PC-9 (cell line): Measurements from ENCODE around the gene UTF1. TPM values are rescaled to one million over a fixed set of nuclear protein-coding genes. Genes with fewer than 3 reads are reported as not detected.

Experiments used
- Bru-seq: library from RNA; stranded (reverse); fragments of 400-500 nt; gene quantifications from one replicate; lab custom pipeline; 2021; lab: Mats Ljungman, UMichigan
- BruChase-seq, 2 experiments: library from RNA; stranded (reverse); fragments of 400-500 nt; gene quantifications; one replicate each; lab custom pipeline; 2021; lab: Mats Ljungman, UMichigan
- BruUV-seq: library from RNA; stranded (reverse); fragments of 400-500 nt; replicated peaks from 2 replicates; lab custom pipeline; 2021; lab: Mats Ljungman, UMichigan
- CTCF ChIA-PET: fragments of 300-600 bp; sonication (Branson Sonifier 250); formaldehyde crosslinking; loops from one replicate; lab custom pipeline; 2022; ENCODE audit warnings: antibody characterized with exemption; lab: Charles Lee
- POLR2A ChIA-PET: fragments of 300-600 bp; sonication (Branson Sonifier 250); formaldehyde crosslinking; loops from one replicate; lab custom pipeline; 2022; ENCODE audit warnings: antibody characterized with exemption; ENCODE audit not compliant: unreplicated experiment; lab: Charles Lee
- DNase-seq, 2 experiments: peaks; one replicate each; pipeline versions ENCODE4 v3.0.0 to v3.0.0-alpha.2; 2015 to 2022; ENCODE audit warnings: mixed read lengths in 1 of 2
- H2AFZ ChIP-seq: fragments of 200-600 bp; sonication (generic); 2 replicates; pipeline ENCODE4 v1.8.1; 2017; ENCODE audit warnings: antibody characterized with exemption
- H3F3A ChIP-seq: fragments of 200-600 bp; sonication (generic); 2 replicates; pipeline ENCODE4 v1.8.1; 2017; ENCODE audit warnings: antibody characterized with exemption, mild to moderate bottlenecking, low read depth; ENCODE audit not compliant: insufficient read depth
- H3K27ac ChIP-seq: fragments of 200-600 bp; sonication (generic); 2 replicates; pipeline ENCODE4 v1.6.1; 2016; ENCODE audit warnings: mixed run types
- H3K27me3 ChIP-seq: fragments of 200-600 bp; sonication (generic); 2 replicates; pipeline ENCODE4 v1.6.1; 2016; ENCODE audit warnings: low read depth, mixed run types; ENCODE audit not compliant: insufficient read depth
- H3K36me3 ChIP-seq: fragments of 200-600 bp; sonication (generic); 2 replicates; pipeline ENCODE4 v1.6.1; 2016; ENCODE audit warnings: low read depth, mixed run types
- H3K4me1 ChIP-seq: fragments of 200-600 bp; sonication (generic); replicated peaks from 2 replicates; pipeline ENCODE4 v1.6.1; 2016; ENCODE audit warnings: mixed run types; ENCODE audit not compliant: insufficient read depth
- H3K4me2 ChIP-seq: fragments of 200-600 bp; sonication (generic); 2 replicates; pipeline ENCODE4 v1.6.1; 2017; ENCODE audit warnings: mixed run types
- H3K4me3 ChIP-seq: fragments of 200-600 bp; sonication (generic); 2 replicates; pipeline ENCODE4 v1.6.1; 2016; ENCODE audit warnings: mixed run types
- H3K79me2 ChIP-seq: fragments of 200-600 bp; sonication (generic); 2 replicates; pipeline ENCODE4 v1.6.1; 2017; ENCODE audit warnings: low read depth, mixed run types
- H3K9me2 ChIP-seq: fragments of 200-600 bp; sonication (generic); 2 replicates; pipeline ENCODE4 v1.8.1; 2017; ENCODE audit warnings: mild to moderate bottlenecking; ENCODE audit not compliant: insufficient read depth
- H3K9me3 ChIP-seq: fragments of 200-600 bp; sonication (generic); 2 replicates; pipeline ENCODE4 v1.8.1; 2016; ENCODE audit warnings: low read depth; ENCODE audit not compliant: insufficient read depth
- H4K20me1 ChIP-seq: fragments of 200-600 bp; sonication (generic); 2 replicates; pipeline ENCODE4 v1.8.1; 2017; ENCODE audit not compliant: insufficient read depth
- CTCF ChIP-seq: fragments of 200-600 bp; sonication (generic); conservative IDR thresholded peaks from 2 replicates; pipeline ENCODE4 v1.6.1; 2017; ENCODE audit warnings: mixed run types, antibody characterized with exemption, mild to moderate bottlenecking, moderate library complexity
- EZH2 ChIP-seq: fragments of 200-600 bp; sonication (generic); IDR thresholded peaks from 2 replicates; pipeline ENCODE4 v1.8.0; 2017; ENCODE audit warnings: antibody characterized with exemption, low read depth
- intact Hi-C: fragments of 100-400 bp; cut with micrococcal nuclease; formaldehyde crosslinking; loops from one replicate; pipeline ENCODE4 v1.10.0; 2022; ENCODE audit not compliant: unreplicated experiment
- long read RNA-seq: library from polyadenylated mRNA; stranded (forward); transcript quantifications from one replicate; pipeline ENCODE4 v2.0.0, GENCODE V29; 2022
- total RNA-seq: library from RNA; stranded (reverse); gene quantifications from 2 replicates; pipeline ENCODE4 v1.2.3, GENCODE V29; 2021

The UTF1 gene
- total RNA-seq (not detected in 2 replicates), Bru-seq, nascent RNA (not detected), BruChase-seq, experiment 1, labeled RNA remaining after a 2-hour chase (not detected), BruChase-seq, experiment 2, labeled RNA remaining after a 6-hour chase (not detected)
- long read RNA-seq = 0 reads

GRCh38 chr10:133230044-133230361 is at the start of gene UTF1:
Gene UTF1 (plus strand): TSS chr10:133230217. CDS start chr10:133230289, 72 bp downstream.
- Histone ChIP-seq H3K4me2 (no peak within 1 kb of the TSS), H3K9me2 (no peaks in the 10 kb centered on the region), H2AFZ (no peak within 1 kb of the TSS), H3K36me3 (no peaks in the 10 kb centered on the region), H3K27ac (no peak within 1 kb of the TSS), H4K20me1 (no peaks in the 10 kb centered on the region), H3K79me2 (no peaks in the 10 kb centered on the region), H3K4me3 (no peak within 1 kb of the TSS), H3K27me3 (peaks cover 30% of the 10 kb centered on the region; the same call in 1 of the 2 replicates), H3K9me3 (no peaks in the 10 kb centered on the region), H3K4me1 (no peaks in the 10 kb centered on the region), H3F3A (no peaks in the 10 kb centered on the region)
- intact Hi-C loops = no loop called here
- TF ChIP-seq EZH2 (no peak), CTCF (no peak)
- no TSS peak for BruUV-seq
- CTCF ChIA-PET = no interaction called here
- POLR2A ChIA-PET = no interaction called here
- no peak for DNase-seq

- no peak for TF ChIP-seq CTCF
- TF ChIP-seq EZH2 = no peak
- Histone ChIP-seq H3K27ac (no peak overlapping the region), H3K27me3 (peaks cover 39% of the 10 kb centered on the region)
Measured at GRCh38 chr10:133180965-133181639, 48.9 kb upstream of the UTF1 start.

GRCh38 chr10:133182190-133182589 is 47.8 kb upstream of the UTF1 start:
- CTCF ChIA-PET = no interaction called here
- intact Hi-C loops = no loop called here
- Histone ChIP-seq H3K9me2 (no peaks in the 10 kb centered on the region), H3K36me3 (no peaks in the 10 kb centered on the region), H3F3A (peaks cover 9% of the 10 kb centered on the region; the same call in 1 of the 2 replicates), H3K9me3 (no peaks in the 10 kb centered on the region), H2AFZ (no peak overlapping the region), H3K27me3 (peaks cover 50% of the 10 kb centered on the region), H4K20me1 (no peaks in the 10 kb centered on the region), H3K27ac (no peak overlapping the region), H3K4me2 (no peak overlapping the region), H3K4me1 (no peaks in the 10 kb centered on the region), H3K4me3 (no peak overlapping the region), H3K79me2 (no peaks in the 10 kb centered on the region)
- POLR2A ChIA-PET = no interaction called here
- TF ChIP-seq CTCF (no peak), EZH2 (no peak)
- BruUV-seq = no TSS peak
- DNase-seq = no peak

More at GRCh38 chr10:133180965-133181639, 48.9 kb upstream of the UTF1 start:
- Histone ChIP-seq H4K20me1 (no peaks in the 10 kb centered on the region), H3K4me1 (no peaks in the 10 kb centered on the region), H3K36me3 (no peaks in the 10 kb centered on the region), H3F3A (peaks cover 12% of the 10 kb centered on the region; the same call in 1 of the 2 replicates), H3K4me2 (no peak overlapping the region), H3K79me2 (no peaks in the 10 kb centered on the region), H3K4me3 (no peak overlapping the region), H2AFZ (no peak overlapping the region), H3K9me3 (no peaks in the 10 kb centered on the region), H3K9me2 (no peaks in the 10 kb centered on the region)
- no peak for DNase-seq
- intact Hi-C loops = no loop called here
- ChIA-PET CTCF (no interaction called here), POLR2A (no interaction called here)
- no TSS peak for BruUV-seq
